EH (cell line): ENCODE results near the gene CRYBB2.
"Not testable (repeated sequence)": the region's sequence is repeated elsewhere in the genome, so short reads cannot be mapped to it uniquely, and the experiment has no call there.

Experiments used
- DNase-seq: peaks from one replicate; pipeline ENCODE4 v3.0.0-alpha.2; 2015; ENCODE audit warnings: low read depth

CRYBB2 gene

GRCh38 chr22:25233706-25234105 lies 14.3 kb downstream of the CRYBB2 start:
- not testable (repeated sequence) for DNase-seq

GRCh38 chr22:25235547-25236290 lies 16.3 kb downstream of the CRYBB2 start:
- DNase-seq, result peak; percentile 43

- no peak for DNase-seq
Measured at GRCh38 chr22:25236417-25236816, 17.0 kb downstream of the CRYBB2 start.

GRCh38 chr22:25237503-25237902 lies 18.1 kb downstream of the CRYBB2 start:
- no peak for DNase-seq

GRCh38 chr22:25238058-25238457 lies 18.6 kb downstream of the CRYBB2 start:
- DNase-seq, result not testable (repeated sequence)

- not testable (repeated sequence) for DNase-seq
Measured at GRCh38 chr22:25255169-25255568, 35.7 kb downstream of the CRYBB2 start.

- not testable (repeated sequence) for DNase-seq
Measured at GRCh38 chr22:25267567-25267966, 48.1 kb downstream of the CRYBB2 start.

GRCh38 chr22:25268902-25269301 lies 49.5 kb downstream of the CRYBB2 start:
- not testable (repeated sequence) for DNase-seq

- not testable (repeated sequence) for DNase-seq
Measured at GRCh38 chr22:25270061-25270460, 50.6 kb downstream of the CRYBB2 start.

- DNase-seq, result not testable (repeated sequence)
Measured at GRCh38 chr22:25273231-25273630, 53.8 kb downstream of the CRYBB2 start.

GRCh38 chr22:25273928-25274327 lies 54.5 kb downstream of the CRYBB2 start:
- DNase-seq, result not testable (repeated sequence)

GRCh38 chr22:25280118-25280517 lies 60.7 kb downstream of the CRYBB2 start:
- DNase-seq, result not testable (repeated sequence)
